Mesenchymal stem cell (in vitro differentiated cells and primary cell): ENCODE measurements around the gene SNX12.

Source experiments
- DNase-seq: peaks from one replicate; pipeline ENCODE4 v3.0.0-alpha.2; 2013
- H2AFZ ChIP-seq: one replicate; pipeline ENCODE4 v1.6.1; 2013; ENCODE audit warnings: low read depth, mild to moderate bottlenecking, control low read depth, inconsistent platforms, low read length, moderate library complexity
- H2AK5ac ChIP-seq: 2 replicates; pipeline ENCODE4 v1.6.1; 2013; ENCODE audit warnings: low read length, moderate library complexity, mild to moderate bottlenecking, inconsistent platforms; ENCODE audit not compliant: severe bottlenecking
- H2BK120ac ChIP-seq: one replicate; pipeline ENCODE4 v1.6.1; 2013; ENCODE audit warnings: low read depth, mild to moderate bottlenecking, inconsistent platforms, low read length, moderate library complexity
- H2BK12ac ChIP-seq, 2 experiments: one replicate each; pipeline ENCODE4 v1.6.1; 2013; ENCODE audit warnings: inconsistent platforms in 2 of 2, low read length in 2 of 2, mild to moderate bottlenecking in 2 of 2, moderate library complexity in 2 of 2, control low read depth in 1 of 2
- H2BK15ac ChIP-seq: one replicate; pipeline ENCODE4 v1.6.1; 2013; ENCODE audit warnings: mild to moderate bottlenecking, low read depth, inconsistent platforms; ENCODE audit not compliant: poor library complexity, severe bottlenecking
- H2BK5ac ChIP-seq: 2 replicates; pipeline ENCODE4 v1.6.1; 2013; ENCODE audit warnings: low read depth, mild to moderate bottlenecking, low read length, control low read depth, inconsistent platforms; ENCODE audit not compliant: poor library complexity, severe bottlenecking
- H3K14ac ChIP-seq, 2 experiments: one replicate each; pipeline ENCODE4 v1.6.1; 2013; ENCODE audit warnings: inconsistent platforms in 2 of 2, low read length in 2 of 2, control low read depth in 1 of 2, mild to moderate bottlenecking in 1 of 2, moderate library complexity in 1 of 2
- H3K18ac ChIP-seq, 2 experiments: one replicate each; pipeline ENCODE4 v1.6.1; 2013; ENCODE audit warnings: inconsistent platforms in 2 of 2, low read length in 2 of 2, control low read depth in 1 of 2, low read depth in 1 of 2, mild to moderate bottlenecking in 1 of 2
- H3K23ac ChIP-seq, 2 experiments: one replicate each; pipeline ENCODE4 v1.6.1; 2013; ENCODE audit warnings: inconsistent platforms in 2 of 2, low read length in 2 of 2, mild to moderate bottlenecking in 2 of 2, moderate library complexity in 2 of 2, control low read depth in 1 of 2
- H3K27ac ChIP-seq: 2 replicates; pipeline ENCODE4 v1.5.1; 2013; ENCODE audit warnings: mild to moderate bottlenecking, moderate library complexity, low read length, control low read depth, inconsistent platforms; ENCODE audit not compliant: poor library complexity, severe bottlenecking
- H3K27me3 ChIP-seq, 2 experiments: 2 replicates each; pipeline versions ENCODE4 v1.6.1 to v1.7.0; 2013; ENCODE audit warnings: low read length in 2 of 2, mild to moderate bottlenecking in 2 of 2, moderate library complexity in 2 of 2, control low read depth in 1 of 2, inconsistent platforms in 1 of 2; ENCODE audit not compliant: control insufficient read depth in 1 of 2, insufficient read depth in 1 of 2
- H3K36me3 ChIP-seq, 2 experiments: 2 replicates each; pipeline versions ENCODE4 v1.6.1 to v1.7.0; 2013; ENCODE audit warnings: low read length in 2 of 2, control low read depth in 1 of 2, inconsistent platforms in 1 of 2, low read depth in 1 of 2, mild to moderate bottlenecking in 1 of 2; ENCODE audit not compliant: insufficient read depth in 2 of 2, control insufficient read depth in 1 of 2
- H3K4ac ChIP-seq, 2 experiments: one replicate each; pipeline ENCODE4 v1.6.1; 2013; ENCODE audit warnings: inconsistent platforms in 2 of 2, low read length in 2 of 2, mild to moderate bottlenecking in 2 of 2, moderate library complexity in 2 of 2, control low read depth in 1 of 2, low read depth in 1 of 2
- H3K4me1 ChIP-seq: 2 replicates; pipeline ENCODE4 v1.6.1; 2013; ENCODE audit warnings: low read depth, low read length, control low read depth; ENCODE audit not compliant: control insufficient read depth, insufficient read depth
- H3K4me2 ChIP-seq: 2 replicates; pipeline ENCODE4 v1.6.1; 2013; ENCODE audit warnings: low read length, mild to moderate bottlenecking, inconsistent platforms; ENCODE audit not compliant: poor library complexity, severe bottlenecking
- H3K4me3 ChIP-seq, 2 experiments: 2 replicates each; pipeline versions ENCODE4 v1.5.1 to v1.7.0; 2013; ENCODE audit warnings: low read length in 2 of 2, mild to moderate bottlenecking in 2 of 2, control low read depth in 1 of 2, low read depth in 1 of 2; ENCODE audit not compliant: insufficient read depth in 1 of 2
- H3K79me1 ChIP-seq: replicated peaks from 2 replicates; pipeline ENCODE4 v1.6.1; 2013; ENCODE audit warnings: mild to moderate bottlenecking, control low read depth, low read length, inconsistent platforms; ENCODE audit not compliant: poor library complexity, severe bottlenecking
- H3K9ac ChIP-seq: 2 replicates; pipeline ENCODE4 v1.7.0; 2013; ENCODE audit warnings: mild to moderate bottlenecking, low read length, moderate library complexity
- H3K9me3 ChIP-seq: 2 replicates; pipeline ENCODE4 v1.7.0; 2013; ENCODE audit warnings: mild to moderate bottlenecking, low read length; ENCODE audit not compliant: control insufficient read depth
- H4K8ac ChIP-seq: one replicate; pipeline ENCODE4 v1.6.1; 2013; ENCODE audit warnings: inconsistent platforms, mild to moderate bottlenecking, low read length, moderate library complexity
- H4K91ac ChIP-seq: one replicate; pipeline ENCODE4 v1.6.1; 2013; ENCODE audit warnings: mild to moderate bottlenecking, low read length, inconsistent platforms
- WGBS: methylation state at CpG from one replicate; pipeline ENCODE4 v1.1.7; 2013; ENCODE audit warnings: mixed read lengths; 5-methylcytosine and 5-hydroxymethylcytosine counted together

The SNX12 gene

GRCh38 chrX:71105628-71106027, 37.5 kb upstream of the SNX12 start:
- no peak overlapping the region for H4K91ac ChIP-seq
- no peak overlapping the region for H3K4ac ChIP-seq
- H4K8ac ChIP-seq: no peak overlapping the region
- no peak overlapping the region for H3K18ac ChIP-seq
- DNase-seq: no peak
- no peak overlapping the region for H3K4me3 ChIP-seq
- H2BK15ac ChIP-seq: no peak overlapping the region
- no peak overlapping the region for H2BK120ac ChIP-seq
- WGBS: 100% methylated on average over 1 of the region's 3 CpGs
- H2BK12ac ChIP-seq: no peak overlapping the region
- H3K4me2 ChIP-seq: no peak overlapping the region
- no peak overlapping the region for H3K27ac ChIP-seq
- no peaks in the 10 kb centered on the region for H3K79me1 ChIP-seq
- peaks cover 2% of the 10 kb centered on the region for H3K9me3 ChIP-seq
- no peak overlapping the region for H2AFZ ChIP-seq
- no peak overlapping the region for H2BK5ac ChIP-seq
- H3K4me1 ChIP-seq: peaks cover 4% of the 10 kb centered on the region
- no peak overlapping the region for H3K9ac ChIP-seq
- H3K36me3 ChIP-seq: no peaks in the 10 kb centered on the region
- H3K14ac ChIP-seq: no peak overlapping the region
- H2AK5ac ChIP-seq: no peak overlapping the region
- H3K27me3 ChIP-seq: peaks cover 5 to 53% of the 10 kb centered on the region in 2 experiments
- H3K23ac ChIP-seq: no peak overlapping the region

GRCh38 chrX:71103110-71103983, 35.2 kb upstream of the SNX12 start:
- Histone ChIP-seq H2BK15ac (peak overlapping the region; percentile 23), H2AK5ac (no peak overlapping the region)

GRCh38 chrX:71102292-71102691, 34.2 kb upstream of the SNX12 start:
- Histone ChIP-seq H4K8ac (no peak overlapping the region), H3K4me2 (no peak overlapping the region), H2BK5ac (no peak overlapping the region), H2AFZ (no peak overlapping the region), H3K14ac (no peak overlapping the region), H3K36me3 (no peaks in the 10 kb centered on the region), H4K91ac (no peak overlapping the region), H3K4me3 (no peak overlapping the region), H2BK15ac (no peak overlapping the region), H2BK120ac (no peak overlapping the region), H2AK5ac (no peak overlapping the region), H3K9me3 (no peaks in the 10 kb centered on the region), H3K27ac (no peak overlapping the region), H3K4ac (no peak overlapping the region), H3K23ac (no peak overlapping the region), H3K27me3 (peaks cover 12 to 38% of the 10 kb centered on the region in 2 experiments), H2BK12ac (no peak overlapping the region), H3K79me1 (no peaks in the 10 kb centered on the region), H3K9ac (no peak overlapping the region), H3K18ac (peak overlapping the region in 1 of 2 experiments; percentile 75), H3K4me1 (peaks cover 4% of the 10 kb centered on the region)
- DNase-seq: no peak
- no CpG with 5 or more reads among the region's 3 CpGs for WGBS

More at GRCh38 chrX:71103110-71103983, 35.2 kb upstream of the SNX12 start:
- Histone ChIP-seq H2BK5ac (no peak overlapping the region), H4K91ac (peak overlapping the region; percentile 75), H3K27ac (no peak overlapping the region), H3K4me3 (no peak overlapping the region), H3K27me3 (peaks cover 12 to 40% of the 10 kb centered on the region in 2 experiments), H2BK120ac (peak overlapping the region; percentile 79), H3K9ac (no peak overlapping the region), H3K9me3 (no peaks in the 10 kb centered on the region), H3K4me2 (no peak overlapping the region), H3K4ac (peak overlapping the region; percentile 81 to 87), H2BK12ac (peak overlapping the region; percentile 54 to 83), H3K36me3 (no peaks in the 10 kb centered on the region), H3K4me1 (peaks cover 4% of the 10 kb centered on the region), H3K14ac (no peak overlapping the region), H3K18ac (peak overlapping the region; percentile 80 to 86), H4K8ac (peak overlapping the region; percentile 94), H3K79me1 (no peaks in the 10 kb centered on the region), H3K23ac (no peak overlapping the region), H2AFZ (no peak overlapping the region)
- 40% methylated on average over 1 of the region's 10 CpGs for WGBS
- no peak for DNase-seq

GRCh38 chrX:71100581-71101505, 32.7 kb upstream of the SNX12 start:
- H3K9ac ChIP-seq: no peak overlapping the region
- H4K91ac ChIP-seq: no peak overlapping the region
- no peak overlapping the region for H2AFZ ChIP-seq
- 75% methylated on average over 31 of the region's 31 CpGs for WGBS
- no peaks in the 10 kb centered on the region for H3K79me1 ChIP-seq
- H3K9me3 ChIP-seq: no peaks in the 10 kb centered on the region
- no peak for DNase-seq
- H3K36me3 ChIP-seq: no peaks in the 10 kb centered on the region
- H3K4me1 ChIP-seq: peaks cover 6% of the 10 kb centered on the region
- H3K4ac ChIP-seq: no peak overlapping the region
- no peak overlapping the region for H3K23ac ChIP-seq
- no peak overlapping the region for H2BK12ac ChIP-seq
- no peak overlapping the region for H2BK15ac ChIP-seq
- no peak overlapping the region for H2BK120ac ChIP-seq
- H3K18ac ChIP-seq: no peak overlapping the region
- H3K4me2 ChIP-seq: no peak overlapping the region
- no peak overlapping the region for H2AK5ac ChIP-seq
- H2BK5ac ChIP-seq: no peak overlapping the region
- H3K27ac ChIP-seq: no peak overlapping the region
- peaks cover 12 to 45% of the 10 kb centered on the region in 2 experiments for H3K27me3 ChIP-seq
- H3K14ac ChIP-seq: no peak overlapping the region
- no peak overlapping the region for H4K8ac ChIP-seq
- no peak overlapping the region for H3K4me3 ChIP-seq
